Measurements from ENCODE around the gene BCL2L15. TPM values are rescaled to one million over a fixed set of nuclear protein-coding genes. Genes with fewer than 3 reads are reported as not detected.
"Not testable (repeated sequence)": the region's sequence is repeated elsewhere in the genome, so short reads cannot be mapped to it uniquely, and the experiment has no call there.

The BCL2L15 gene
- total RNA-seq, 4 donors from 2014 or later, result 0.13 to 0.89 (median 0.50) TPM

DNA sequence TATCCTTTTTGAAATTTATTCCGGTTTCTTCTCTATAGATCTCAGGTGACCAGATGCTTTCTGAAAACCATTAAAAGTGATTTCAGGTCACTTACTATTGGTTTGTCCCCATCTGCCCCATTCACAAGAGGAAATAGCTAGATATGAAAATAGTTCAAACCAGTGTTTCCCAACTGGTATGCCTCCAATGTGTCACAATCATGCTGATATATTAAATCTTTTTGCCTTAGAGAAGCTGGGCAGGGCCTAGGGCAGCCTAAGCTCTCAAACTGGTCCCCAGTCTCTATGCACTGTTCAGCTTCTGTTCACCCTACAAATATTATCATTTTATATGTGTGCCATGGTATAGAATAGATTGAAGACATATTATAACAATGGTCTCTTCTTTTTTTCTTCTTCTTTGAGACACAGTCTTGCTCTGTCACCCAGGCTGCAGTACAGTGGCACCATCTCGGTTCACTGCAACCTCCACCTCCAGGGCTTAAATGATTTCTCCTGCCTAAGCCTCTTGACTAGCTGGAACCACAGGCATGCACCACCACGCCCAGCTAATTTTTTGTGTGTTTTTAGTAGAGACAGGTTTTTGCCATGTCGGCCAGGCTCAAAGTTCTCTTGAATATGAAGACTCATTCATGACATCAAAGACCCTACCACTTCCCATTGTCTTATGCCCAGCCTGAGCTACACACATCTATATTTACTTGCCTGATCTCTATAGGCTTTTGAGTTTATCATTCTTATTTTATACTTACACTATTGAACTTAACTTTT, 31.6 kb downstream of the BCL2L15 start:
- Histone ChIP-seq H3K27me3 (no peaks in the 10 kb centered on the region), H3K4me3 (replicated peaks in 1 of 3) (no peak overlapping the region), H3K27ac (no peak overlapping the region), H3K9me3 (no peaks in the 10 kb centered on the region), H3K4me1 (no peaks in the 10 kb centered on the region), H3K36me3 (no peaks in the 10 kb centered on the region)
- no peak for DNase-seq
- WGBS, 2 donors, result 94 to 96% methylated on average over 4 of the region's 4 CpGs
- no peak for TF ChIP-seq CTCF (IDR thresholded peaks at IDR 0.05)
- TF ChIP-seq POLR2A (IDR thresholded peaks at IDR 0.05), result no peak
- intact Hi-C loops (cut with DNase I), result no loop called here

- Histone ChIP-seq H3K36me3 (no peaks in the 10 kb centered on the region), H3K4me3 (replicated peaks in 1 of 3) (no peak overlapping the region), H3K27me3 (no peaks in the 10 kb centered on the region), H3K27ac (no peak overlapping the region), H3K9me3 (no peaks in the 10 kb centered on the region), H3K4me1 (no peaks in the 10 kb centered on the region)
- intact Hi-C loops (cut with DNase I), result no loop called here
- WGBS, 2 donors, result 89 to 95% methylated on average over 1 of the region's 1 CpG
- no peak for DNase-seq
- no peak for TF ChIP-seq CTCF (IDR thresholded peaks at IDR 0.05)
- TF ChIP-seq POLR2A (IDR thresholded peaks at IDR 0.05), result no peak
Observed at GRCh38 chr1:113854234-113854633, 33.1 kb downstream of the BCL2L15 start.

- H3K9me3 ChIP-seq; H3K27ac ChIP-seq; H3K36me3 ChIP-seq; H3K27me3 ChIP-seq; H3K4me1 ChIP-seq; H3K4me3 ChIP-seq (replicated peaks in 1 of 3); intact Hi-C loops (cut with DNase I); DNase-seq: not testable (repeated sequence)
- 80 to 89% methylated on average over 6 of the region's 6 CpGs for WGBS, 2 donors
Observed at GRCh38 chr1:113852694-113853093, 34.7 kb downstream of the BCL2L15 start.

- no peak for TF ChIP-seq POLR2A (IDR thresholded peaks at IDR 0.05)
- no peak for TF ChIP-seq CTCF (IDR thresholded peaks at IDR 0.05)
- Histone ChIP-seq H3K27ac (no peak overlapping the region), H3K9me3 (no peaks in the 10 kb centered on the region), H3K4me1 (no peaks in the 10 kb centered on the region), H3K36me3 (no peaks in the 10 kb centered on the region), H3K4me3 (replicated peaks in 1 of 3) (no peak overlapping the region), H3K27me3 (no peaks in the 10 kb centered on the region)
- no peak for DNase-seq
- intact Hi-C loops (cut with DNase I), result no loop called here
- WGBS, 2 donors, result 80 to 81% methylated on average over 3 of the region's 3 CpGs
Observed at GRCh38 chr1:113850127-113850796, 37.1 kb downstream of the BCL2L15 start.

GRCh38 chr1:113849072-113849471, 38.3 kb downstream of the BCL2L15 start:
- no peak for DNase-seq
- Histone ChIP-seq H3K4me3 (replicated peaks in 1 of 3) (no peak overlapping the region), H3K9me3 (no peaks in the 10 kb centered on the region), H3K4me1 (no peaks in the 10 kb centered on the region), H3K36me3 (no peaks in the 10 kb centered on the region), H3K27me3 (no peaks in the 10 kb centered on the region), H3K27ac (no peak overlapping the region)
- intact Hi-C loops (cut with DNase I), result no loop called here
- TF ChIP-seq POLR2A (IDR thresholded peaks at IDR 0.05), result no peak
- no peak for TF ChIP-seq CTCF (IDR thresholded peaks at IDR 0.05)
